C4-2B (cell line): ENCODE data around the gene SLC1A4.

ENCODE experiments used
- H3K27ac ChIP-seq: fragments of 450-650 bp; 2 replicates; pipeline ENCODE4 v1.5.1; 2017
- CTCF ChIP-seq: fragments of 450-650 bp; conservative IDR thresholded peaks from 2 replicates; pipeline ENCODE4 v1.5.1; 2017; ENCODE audit warnings: mild to moderate bottlenecking
- ZFX ChIP-seq: fragments of 450-650 bp; IDR thresholded peaks from 2 replicates; pipeline ENCODE4 v1.6.1; 2017

The SLC1A4 gene

GRCh38 chr2:65020943-65021528, 31.8 kb downstream of the SLC1A4 start:
- TF ChIP-seq CTCF (no peak), ZFX (no peak)
- no peak overlapping the region for H3K27ac ChIP-seq

- TF ChIP-seq CTCF, result no peak
- no peak for TF ChIP-seq ZFX
- no peak overlapping the region for H3K27ac ChIP-seq
Measured at GRCh38 chr2:65021709-65022108, 32.5 kb downstream of the SLC1A4 start.

- no peak for TF ChIP-seq ZFX
- no peak for TF ChIP-seq CTCF
- no peak overlapping the region for H3K27ac ChIP-seq
Measured at GRCh38 chr2:65022189-65022588, 33.0 kb downstream of the SLC1A4 start.

GRCh38 chr2:65023742-65024141, 34.5 kb downstream of the SLC1A4 start:
- H3K27ac ChIP-seq, result no peak overlapping the region
- no peak for TF ChIP-seq CTCF
- TF ChIP-seq ZFX, result no peak

GRCh38 chr2:65024149-65024829, 35.1 kb downstream of the SLC1A4 start:
- TF ChIP-seq ZFX (no peak), CTCF (no peak)
- H3K27ac ChIP-seq, result no peak overlapping the region

- TF ChIP-seq ZFX (no peak), CTCF (no peak)
Measured at GRCh38 chr2:65025453-65026123, 36.4 kb downstream of the SLC1A4 start.

GRCh38 chr2:65026154-65026553, 37.0 kb downstream of the SLC1A4 start:
- TF ChIP-seq CTCF (no peak), ZFX (no peak)
- H3K27ac ChIP-seq, result no peak overlapping the region

More at GRCh38 chr2:65025453-65026123, 36.4 kb downstream of the SLC1A4 start:
- H3K27ac ChIP-seq, result no peak overlapping the region
